HEK293 (cell line): Measurements from ENCODE around the gene GPR161.
"Not testable (repeated sequence)": the region's sequence is repeated elsewhere in the genome, so short reads cannot be mapped to it uniquely, and the experiment has no call there.

Experiments used
- CTCF ChIA-PET: fragments of 350-600 bp; formaldehyde crosslinking; extraction: SDS; loops from one replicate; lab custom pipeline; 2021; ENCODE audit warnings: antibody characterized with exemption; lab: Yijun Ruan, JAX
- POLR2A ChIA-PET: fragments of 300-600 bp; formaldehyde crosslinking; extraction: SDS; loops from one replicate; lab custom pipeline; 2020; ENCODE audit warnings: antibody characterized with exemption, inconsistent platforms; lab: Yijun Ruan, JAX
- H3K27ac ChIP-seq: fragments of 200-500 bp; sonication (Bioruptor generic); 2 replicates; pipeline ENCODE4 v1.5.1; 2014; ENCODE audit warnings: low read depth, low read length, control low read depth, inconsistent platforms; ENCODE audit errors: extremely low read depth
- H3K36me3 ChIP-seq, 2 experiments: fragments of 200-500 bp in 1 of 2; sonication (Bioruptor generic) in 1 of 2; 1 replicate in 1 of 2; 2 replicates in 1 of 2; pipeline ENCODE4 v1.5.1; 2014 to 2017; ENCODE audit warnings: inconsistent platforms in 2 of 2, low read length in 2 of 2; ENCODE audit not compliant: control insufficient read depth in 2 of 2, insufficient read depth in 1 of 2
- H3K4me1 ChIP-seq: fragments of 200-500 bp; sonication (Bioruptor generic); 2 replicates; pipeline ENCODE4 v1.5.1; 2014; ENCODE audit warnings: mild to moderate bottlenecking, low read length, inconsistent platforms; ENCODE audit not compliant: control insufficient read depth, insufficient read depth
- H3K4me3 ChIP-seq: 2 replicates; pipeline ENCODE4 v1.5.1; 2011; ENCODE audit warnings: low read depth, mild to moderate bottlenecking, control low read depth, low read length, moderate library complexity
- H3K9me3 ChIP-seq: fragments of 200-500 bp; sonication (Bioruptor generic); 2 replicates; pipeline ENCODE4 v1.5.1; 2014; ENCODE audit warnings: low read depth, low read length, inconsistent platforms; ENCODE audit not compliant: control insufficient read depth, insufficient read depth
- ATF2 ChIP-seq: fragments of 450-650 bp; formaldehyde crosslinking; IDR thresholded peaks from 2 replicates; pipeline ENCODE4 v1.5.1; 2016; ENCODE audit warnings: missing biosample characterization, missing genetic modification characterization, low read depth
- EGR2 ChIP-seq: fragments of 450-650 bp; formaldehyde crosslinking; IDR thresholded peaks from 2 replicates; pipeline ENCODE4 v1.5.1; 2016; ENCODE audit warnings: low read depth, missing biosample characterization, missing genetic modification characterization
- GFI1B ChIP-seq: fragments of 450-650 bp; formaldehyde crosslinking; IDR thresholded peaks from 2 replicates; pipeline ENCODE4 v1.5.1; 2016; ENCODE audit warnings: missing biosample characterization, missing genetic modification characterization
- KLF10 ChIP-seq: fragments of 450-650 bp; IDR thresholded peaks from 2 replicates; pipeline ENCODE4 v1.5.1; 2018; ENCODE audit warnings: missing biosample characterization, mild to moderate bottlenecking, missing genetic modification characterization
- OSR2 ChIP-seq: fragments of 450-650 bp; formaldehyde crosslinking; IDR thresholded peaks from 2 replicates; pipeline ENCODE4 v1.5.1; 2016; ENCODE audit warnings: missing biosample characterization, missing genetic modification characterization
- SP2 ChIP-seq: fragments of 450-650 bp; formaldehyde crosslinking; IDR thresholded peaks from 2 replicates; pipeline ENCODE4 v1.5.1; 2016; ENCODE audit warnings: missing biosample characterization, missing genetic modification characterization
- SP3 ChIP-seq: fragments of 450-650 bp; formaldehyde crosslinking; IDR thresholded peaks from 2 replicates; pipeline ENCODE4 v1.5.1; 2016; ENCODE audit warnings: missing biosample characterization, missing genetic modification characterization
- TRIM28 ChIP-seq: IDR thresholded peaks from 2 replicates; pipeline ENCODE4 v1.6.1; 2011; ENCODE audit warnings: low read length, control low read depth, borderline replicate concordance
- WT1 ChIP-seq: fragments of 450-650 bp; formaldehyde crosslinking; IDR thresholded peaks from 2 replicates; pipeline ENCODE4 v1.5.1; 2016; ENCODE audit warnings: missing biosample characterization, missing genetic modification characterization
- YY2 ChIP-seq: fragments of 450-650 bp; formaldehyde crosslinking; IDR thresholded peaks from 2 replicates; pipeline ENCODE4 v1.5.1; 2016; ENCODE audit warnings: missing biosample characterization, missing genetic modification characterization
- ZFHX2 ChIP-seq: fragments of 450-650 bp; formaldehyde crosslinking; conservative IDR thresholded peaks from 2 replicates; pipeline ENCODE4 v1.5.1; 2016; ENCODE audit warnings: missing biosample characterization, missing genetic modification characterization
- ZNF138 ChIP-seq: fragments of 450-650 bp; formaldehyde crosslinking; IDR thresholded peaks from 2 replicates; pipeline ENCODE4 v1.5.1; 2016; ENCODE audit warnings: missing biosample characterization, missing genetic modification characterization, borderline replicate concordance
- ZNF174 ChIP-seq: fragments of 450-650 bp; formaldehyde crosslinking; IDR thresholded peaks from 2 replicates; pipeline ENCODE4 v1.5.0; 2017; ENCODE audit warnings: missing biosample characterization, mild to moderate bottlenecking, missing genetic modification characterization
- ZNF18 ChIP-seq: fragments of 450-650 bp; formaldehyde crosslinking; IDR thresholded peaks from 2 replicates; pipeline ENCODE4 v1.5.1; 2016; ENCODE audit warnings: missing biosample characterization, missing genetic modification characterization
- ZNF2 ChIP-seq: fragments of 450-650 bp; formaldehyde crosslinking; IDR thresholded peaks from 2 replicates; pipeline ENCODE4 v1.5.1; 2016; ENCODE audit warnings: missing biosample characterization, missing genetic modification characterization
- ZNF223 ChIP-seq: fragments of 450-650 bp; formaldehyde crosslinking; IDR thresholded peaks from 2 replicates; pipeline ENCODE4 v1.5.1; 2016; ENCODE audit warnings: missing biosample characterization, missing genetic modification characterization
- ZNF280D ChIP-seq: fragments of 450-650 bp; formaldehyde crosslinking; IDR thresholded peaks from 2 replicates; pipeline ENCODE4 v1.5.1; 2016; ENCODE audit warnings: missing biosample characterization, missing genetic modification characterization
- ZNF362 ChIP-seq: fragments of 450-650 bp; formaldehyde crosslinking; IDR thresholded peaks from 2 replicates; pipeline ENCODE4 v1.5.1; 2016; ENCODE audit warnings: missing biosample characterization, missing genetic modification characterization
- ZNF416 ChIP-seq: fragments of 450-650 bp; formaldehyde crosslinking; IDR thresholded peaks from 2 replicates; pipeline ENCODE4 v1.5.1; 2016; ENCODE audit warnings: missing biosample characterization, missing genetic modification characterization
- ZNF449 ChIP-seq: fragments of 450-650 bp; formaldehyde crosslinking; IDR thresholded peaks from 2 replicates; pipeline ENCODE4 v1.5.1; 2017; ENCODE audit warnings: missing biosample characterization, mild to moderate bottlenecking, missing genetic modification characterization, moderate library complexity
- ZNF501 ChIP-seq: fragments of 450-650 bp; formaldehyde crosslinking; IDR thresholded peaks from 2 replicates; pipeline ENCODE4 v1.5.1; 2016; ENCODE audit warnings: missing biosample characterization, missing genetic modification characterization
- ZNF514 ChIP-seq: fragments of 450-650 bp; formaldehyde crosslinking; IDR thresholded peaks from 2 replicates; pipeline ENCODE4 v1.5.1; 2016; ENCODE audit warnings: missing biosample characterization, missing genetic modification characterization
- ZNF548 ChIP-seq: fragments of 450-650 bp; formaldehyde crosslinking; IDR thresholded peaks from 2 replicates; pipeline ENCODE4 v1.5.1; 2016; ENCODE audit warnings: missing biosample characterization, missing genetic modification characterization
- ZNF558 ChIP-seq: fragments of 450-650 bp; formaldehyde crosslinking; IDR thresholded peaks from 2 replicates; pipeline ENCODE4 v1.5.1; 2016; ENCODE audit warnings: missing biosample characterization, missing genetic modification characterization
- ZSCAN30 ChIP-seq: fragments of 450-650 bp; IDR thresholded peaks from 2 replicates; pipeline ENCODE4 v1.5.1; 2018; ENCODE audit warnings: missing biosample characterization, mild to moderate bottlenecking, missing genetic modification characterization, moderate library complexity

GPR161 gene

GRCh38 chr1:168155910-168156309, 19.2 kb upstream of the GPR161 start:
- peak; percentile 69; the same call in 1 of the 2 replicates for TF ChIP-seq ZNF362
- no peak for TF ChIP-seq ZNF514
- TF ChIP-seq ZNF548 (tag by site-specific recombination) = no peak
- TF ChIP-seq, all 188 proteins: peak for 1
- no peaks in the 10 kb centered on the region for H3K36me3 ChIP-seq
- CTCF ChIA-PET = interaction anchor here (1.0 kb wide), 1 partner anchor 10 kb away, joined by 5 read pairs; no protein-coding TSS in a partner anchor
- H3K27ac ChIP-seq = no peak overlapping the region
- POLR2A ChIA-PET = no interaction called here
- no peaks in the 10 kb centered on the region for H3K4me1 ChIP-seq
- H3K4me3 ChIP-seq = no peak overlapping the region
- no peaks in the 10 kb centered on the region for H3K9me3 ChIP-seq

- H3K36me3 ChIP-seq, H3K4me3 ChIP-seq, H3K4me1 ChIP-seq, H3K27ac ChIP-seq, H3K9me3 ChIP-seq, POLR2A ChIA-PET: not testable (repeated sequence)
- TF ChIP-seq SP3 (tag by site-specific recombination) = peak; percentile 30; the same call in 1 of the 2 replicates
- TF ChIP-seq EGR2 (tag by site-specific recombination) = peak; percentile 80
- TF ChIP-seq ZFHX2 (tag by site-specific recombination) = peak; percentile 75
- peak; percentile 28; the same call in 1 of the 2 replicates for TF ChIP-seq SP2 (tag by site-specific recombination)
- CTCF ChIA-PET = interaction anchor here (0.8 kb wide), 1 partner anchor 70 kb away, joined by 3 read pairs; no protein-coding TSS in a partner anchor
Measured at GRCh38 chr1:168154707-168155106, 18.0 kb upstream of the GPR161 start.

- POLR2A ChIA-PET = interaction anchor here (0.7 kb wide), 1 partner anchor 37 kb away, joined by 3 read pairs; no protein-coding TSS in a partner anchor
- no peak overlapping the region for H3K4me3 ChIP-seq
- no peaks in the 10 kb centered on the region for H3K9me3 ChIP-seq
- CTCF ChIA-PET = no interaction called here
- H3K27ac ChIP-seq = no peak overlapping the region
- H3K36me3 ChIP-seq = no peaks in the 10 kb centered on the region
- H3K4me1 ChIP-seq = no peaks in the 10 kb centered on the region
- TF ChIP-seq ZSCAN30 (tag by site-specific recombination) (no peak), ZNF2 (tag by site-specific recombination) (no peak), ZNF558 (no peak), ATF2 (tag by site-specific recombination) (no peak), WT1 (no peak), ZNF138 (no peak), ZNF501 (no peak), OSR2 (tag by site-specific recombination) (no peak), GFI1B (tag by site-specific recombination) (no peak), ZNF18 (tag by site-specific recombination) (no peak), YY2 (no peak), ZNF416 (tag by site-specific recombination) (no peak), KLF10 (tag by site-specific recombination) (no peak), TRIM28 (no peak), ZNF223 (tag by site-specific recombination) (no peak), ZNF449 (tag by site-specific recombination) (no peak), ZNF174 (no peak), ZNF280D (tag by site-specific recombination) (no peak)
Measured at GRCh38 chr1:168151935-168152334, 15.2 kb upstream of the GPR161 start.
